Esophagus muscularis mucosa (tissue), 4 donors: ENCODE measurements around the gene DUSP16. TPM values are rescaled to one million over a fixed set of nuclear protein-coding genes. Genes with fewer than 3 reads are reported as not detected.
"Not testable (repeated sequence)": the region's sequence is repeated elsewhere in the genome, so short reads cannot be mapped to it uniquely, and the experiment has no call there.

Source experiments
- DNase-seq: peaks from one replicate; pipeline ENCODE4 v3.0.0-alpha.2; 2017; ENCODE audit errors: extremely low spot score
- H3K27ac ChIP-seq, 4 donors: fragments of 200-600 bp; sonication (generic); replicated peaks in 1 of 4; 1 replicate in 3 of 4; 2 replicates in 1 of 4; pipeline ENCODE4 v1.5.1; 2016 to 2019; ENCODE audit warnings: mild to moderate bottlenecking in 1 of 4
- H3K27me3 ChIP-seq, 4 donors: fragments of 200-600 bp; sonication (generic); one replicate each; pipeline versions ENCODE4 v1.5.1 to v1.6.0; 2016 to 2019
- H3K36me3 ChIP-seq, 4 donors: fragments of 200-600 bp; sonication (generic); one replicate each; pipeline ENCODE4 v1.5.1; 2016 to 2019
- H3K4me1 ChIP-seq, 4 donors: fragments of 200-600 bp; sonication (generic); one replicate each; pipeline ENCODE4 v1.5.1; 2016 to 2019
- H3K4me3 ChIP-seq, 4 donors: fragments of 200-600 bp; sonication (generic); 1 replicate in 2 of 4; 2 replicates in 2 of 4; pipeline ENCODE4 v1.5.1; 2016 to 2019; ENCODE audit warnings: mild to moderate bottlenecking in 4 of 4, moderate library complexity in 1 of 4
- H3K9me3 ChIP-seq, 4 donors: fragments of 200-600 bp; sonication (generic); 1 replicate in 3 of 4; 2 replicates in 1 of 4; pipeline ENCODE4 v1.5.1; 2016 to 2019
- CTCF ChIP-seq, 3 experiments: fragments of 200-600 bp in 2 of 3; fragments of 450-650 bp in 1 of 3; sonication (generic) in 2 of 3; IDR thresholded peaks; one replicate each; pipeline ENCODE4 v1.5.1; 2017 to 2019; ENCODE audit warnings: antibody characterized with exemption in 3 of 3, mild to moderate bottlenecking in 2 of 3, moderate library complexity in 1 of 3
- EP300 ChIP-seq: sonication (generic); formaldehyde crosslinking; IDR thresholded peaks from one replicate; pipeline ENCODE4 v1.6.1; 2017; ENCODE audit warnings: antibody characterized with exemption
- POLR2A ChIP-seq: fragments of 450-650 bp; IDR thresholded peaks from one replicate; pipeline ENCODE4 v1.6.1; 2017; ENCODE audit warnings: antibody characterized with exemption, moderate library complexity, mild to moderate bottlenecking, low read depth
- POLR2AphosphoS5 ChIP-seq, 2 donors: sonication (generic); formaldehyde crosslinking; IDR thresholded peaks; one replicate each; pipeline ENCODE4 v1.6.1; 2017; ENCODE audit warnings: antibody characterized with exemption in 2 of 2
- WGBS: methylation state at CpG from one replicate; pipeline ENCODE4 v1.1.5; 2018; 5-methylcytosine and 5-hydroxymethylcytosine counted together
- intact Hi-C: fragments of 100-400 bp; cut with DNase I; formaldehyde crosslinking; loops from one replicate; pipeline ENCODE4 v1.15.1; 2023
- total RNA-seq, 4 donors: library from RNA; depleted of rRNA; stranded (reverse); fragments of >200 nt; gene quantifications; one replicate each; pipeline versions ENCODE4 v1.1.0 to v1.2.1, GENCODE V29; 2016

DUSP16 gene
- total RNA-seq, 4 donors from 2014 or later, result 10.0 to 17.0 (median 13.9) TPM

GRCh38 chr12:12600659-12601058 lies 38.0 kb upstream of the DUSP16 start:
- no peaks in the 10 kb centered on the region for H3K36me3 ChIP-seq
- whole genome bisulfite sequencing, result 87% methylated on average over 8 of the region's 8 CpGs
- intact Hi-C loops, result no loop called here
- no peaks in the 10 kb centered on the region for H3K27me3 ChIP-seq
- H3K27ac ChIP-seq, result no peak overlapping the region
- no peak for DNase-seq
- no peak overlapping the region for H3K4me3 ChIP-seq
- TF ChIP-seq POLR2A (no peak), EP300 (no peak), CTCF (IDR thresholded peaks at IDR 0.05) (no peak), POLR2AphosphoS5 (IDR thresholded peaks at IDR 0.05) (peak in 1 of 2 donors; percentile 10)
- H3K4me1 ChIP-seq, result peaks cover 0 to 5% (median 2%) of the 10 kb centered on the region in 4 donors
- H3K9me3 ChIP-seq, result no peaks in the 10 kb centered on the region

- no peaks in the 10 kb centered on the region for H3K9me3 ChIP-seq
- 71% methylated on average over 9 of the region's 9 CpGs for WGBS
- intact Hi-C loops, result no loop called here
- H3K36me3 ChIP-seq, result no peaks in the 10 kb centered on the region
- no peak for DNase-seq
- H3K27me3 ChIP-seq, result no peaks in the 10 kb centered on the region
- H3K27ac ChIP-seq, result no peak overlapping the region
- no peak overlapping the region for H3K4me3 ChIP-seq
- TF ChIP-seq CTCF (IDR thresholded peaks at IDR 0.05), result no peak
- peaks cover 0 to 5% (median 2%) of the 10 kb centered on the region in 4 donors for H3K4me1 ChIP-seq
These were observed 37.3 kb upstream of the DUSP16 start for GRCh38 chr12:12599750-12600643.

- 92% methylated on average over 3 of the region's 3 CpGs for WGBS
- DNase-seq, result no peak
- no peak overlapping the region for H3K27ac ChIP-seq
- H3K4me1 ChIP-seq, result peaks cover 0 to 5% (median 2%) of the 10 kb centered on the region in 4 donors
- H3K4me3 ChIP-seq, result no peak overlapping the region
- no peaks in the 10 kb centered on the region for H3K27me3 ChIP-seq
- no peaks in the 10 kb centered on the region for H3K36me3 ChIP-seq
- no peaks in the 10 kb centered on the region for H3K9me3 ChIP-seq
- intact Hi-C loops, result no loop called here
- TF ChIP-seq EP300, result no peak
- no peak for TF ChIP-seq POLR2AphosphoS5 (IDR thresholded peaks at IDR 0.05)
These were observed 36.2 kb upstream of the DUSP16 start for GRCh38 chr12:12598864-12599263.

GRCh38 chr12:12596598-12596997 lies 33.9 kb upstream of the DUSP16 start:
- 89% methylated on average over 3 of the region's 3 CpGs for WGBS
- H3K36me3 ChIP-seq, H3K27me3 ChIP-seq, H3K4me1 ChIP-seq, H3K4me3 ChIP-seq, H3K9me3 ChIP-seq, intact Hi-C loops, DNase-seq, H3K27ac ChIP-seq: not testable (repeated sequence)

GRCh38 chr12:12595929-12596328 lies 33.3 kb upstream of the DUSP16 start:
- H3K36me3 ChIP-seq, H3K4me3 ChIP-seq, H3K9me3 ChIP-seq, DNase-seq, H3K4me1 ChIP-seq, intact Hi-C loops, H3K27ac ChIP-seq, H3K27me3 ChIP-seq: not testable (repeated sequence)
- WGBS, result 93% methylated on average over 2 of the region's 2 CpGs

- Histone ChIP-seq H3K9me3 (no peaks in the 10 kb centered on the region), H3K27me3 (no peaks in the 10 kb centered on the region), H3K4me3 (no peak overlapping the region), H3K4me1 (no peaks in the 10 kb centered on the region), H3K36me3 (no peaks in the 10 kb centered on the region), H3K27ac (no peak overlapping the region)
- no peak for DNase-seq
- TF ChIP-seq POLR2AphosphoS5 (IDR thresholded peaks at IDR 0.05) (no peak), EP300 (no peak), POLR2A (no peak), CTCF (IDR thresholded peaks at IDR 0.05) (no peak)
- intact Hi-C loops, result no loop called here
- 72% methylated on average over 3 of the region's 3 CpGs for WGBS
These were observed 30.3 kb upstream of the DUSP16 start for GRCh38 chr12:12592930-12593329.
